PFSK-1 (cell line): ENCODE results near the gene LSM4.
A peak's percentile ranks its signal among the peaks of the same experiment; 100 is the strongest.

Experiments used
- FOXP2 ChIP-seq: optimal IDR thresholded peaks from 2 replicates; pipeline ENCODE3; 2011; ENCODE audit warnings: borderline replicate concordance, control low read depth, inconsistent platforms; ENCODE audit not compliant: insufficient read depth; ENCODE audit errors: extremely low read length, extremely low read depth
- POLR2AphosphoS5 ChIP-seq: IDR thresholded peaks from 2 replicates; pipeline ENCODE4 v1.6.1; 2012; ENCODE audit warnings: low read depth, mild to moderate bottlenecking, control low read depth, low read length, moderate library complexity
- REST ChIP-seq, 2 experiments: IDR thresholded peaks; 2 replicates each; pipeline versions ENCODE4 v1.6.1 to v1.8.0; 2011 to 2012; ENCODE audit warnings: low read depth in 2 of 2, low read length in 2 of 2, control low read depth in 1 of 2, inconsistent platforms in 1 of 2, mild to moderate bottlenecking in 1 of 2, moderate library complexity in 1 of 2; ENCODE audit not compliant: insufficient read depth in 1 of 2
- SIN3A ChIP-seq: IDR thresholded peaks from 2 replicates; pipeline ENCODE4 v1.6.1; 2012; ENCODE audit warnings: mild to moderate bottlenecking, low read length, moderate library complexity, borderline replicate concordance; ENCODE audit not compliant: insufficient read depth
- TAF1 ChIP-seq: IDR thresholded peaks from 2 replicates; pipeline ENCODE4 v1.6.1; 2012; ENCODE audit warnings: low read length, control low read depth, borderline replicate concordance; ENCODE audit not compliant: insufficient read depth

The LSM4 gene

GRCh38 chr19:18320865-18321733 is 1.8 kb downstream of the LSM4 start:
- TF ChIP-seq REST (IDR thresholded peaks at IDR 0.05; ENCODE audit: insufficient read depth in 1 of 2, low read depth in 2 of 2, low read length in 2 of 2) (no peak), TAF1 (peak; percentile 44; the same call in 1 of the 2 replicates), SIN3A (peak; percentile 91; the same call in 1 of the 2 replicates), FOXP2 (peak; percentile 66), POLR2AphosphoS5 (peak; percentile 74)

- TF ChIP-seq POLR2AphosphoS5 (no peak), REST (IDR thresholded peaks at IDR 0.05; ENCODE audit: insufficient read depth in 1 of 2, low read depth in 2 of 2, low read length in 2 of 2) (no peak), FOXP2 (no peak), SIN3A (no peak), TAF1 (no peak)
These were observed 3.2 kb downstream of the LSM4 start for GRCh38 chr19:18319591-18320135.

- TF ChIP-seq REST (IDR thresholded peaks at IDR 0.05; ENCODE audit: insufficient read depth in 1 of 2, low read depth in 2 of 2, low read length in 2 of 2) (no peak), TAF1 (no peak), SIN3A (no peak), POLR2AphosphoS5 (no peak), FOXP2 (peak; percentile 18)
These were observed 4.7 kb downstream of the LSM4 start for GRCh38 chr19:18317961-18318800.

GRCh38 chr19:18313398-18313797 is 9.5 kb downstream of the LSM4 start:
- no peak for TF ChIP-seq SIN3A
- TF ChIP-seq POLR2AphosphoS5, result no peak
- no peak for TF ChIP-seq REST (IDR thresholded peaks at IDR 0.05; ENCODE audit: insufficient read depth in 1 of 2, low read depth in 2 of 2, low read length in 2 of 2)
- no peak for TF ChIP-seq TAF1
- TF ChIP-seq FOXP2, result no peak
